Measurements from ENCODE around the gene ZRANB1. TPM values are rescaled to one million over a fixed set of nuclear protein-coding genes. Genes with fewer than 3 reads are reported as not detected.

The ZRANB1 gene
- total RNA-seq, 2 experiments from 2014 or later, result 9.5 to 10.1 TPM

GRCh38 chr10:124899151-124899550 is 42.8 kb upstream of the ZRANB1 start:
- no peak for ATAC-seq
- ChIA-PET CTCF (no interaction called here), POLR2A (no interaction called here)
- Mint-ChIP-seq H3K27me3 (peaks cover 13% of the 10 kb centered on the region), H3K4me1 (ENCODE audit: low read depth) (no peaks in the 10 kb centered on the region), H3K4me3 (no peak overlapping the region), H3K27ac (no peak overlapping the region), H3K9me3 (no peaks in the 10 kb centered on the region), H3K36me3 (ENCODE audit: low read depth) (no peaks in the 10 kb centered on the region)
- TF ChIP-seq CTCF (IDR thresholded peaks at IDR 0.05), result no peak
- intact Hi-C loops (cut with micrococcal nuclease), result no loop called here
- no peak for DNase-seq

- no peak for DNase-seq
- TF ChIP-seq CTCF (IDR thresholded peaks at IDR 0.05), result no peak
- Mint-ChIP-seq H3K27ac (no peak overlapping the region), H3K9me3 (no peaks in the 10 kb centered on the region), H3K36me3 (ENCODE audit: low read depth) (no peaks in the 10 kb centered on the region), H3K4me3 (no peak overlapping the region), H3K4me1 (ENCODE audit: low read depth) (no peaks in the 10 kb centered on the region), H3K27me3 (peaks cover 11% of the 10 kb centered on the region)
- ChIA-PET POLR2A (no interaction called here), CTCF (no interaction called here)
- ATAC-seq, result no peak
- intact Hi-C loops (cut with micrococcal nuclease), result no loop called here
Observed at GRCh38 chr10:124902462-124902861, 39.5 kb upstream of the ZRANB1 start.

GRCh38 chr10:124903111-124903510 is 38.8 kb upstream of the ZRANB1 start:
- Mint-ChIP-seq H3K27ac (no peak overlapping the region), H3K36me3 (ENCODE audit: low read depth) (no peaks in the 10 kb centered on the region), H3K4me3 (no peak overlapping the region), H3K9me3 (no peaks in the 10 kb centered on the region), H3K4me1 (ENCODE audit: low read depth) (no peaks in the 10 kb centered on the region), H3K27me3 (peaks cover 7% of the 10 kb centered on the region)
- ATAC-seq, result no peak
- CTCF ChIA-PET, result no interaction called here
- POLR2A ChIA-PET, result no interaction called here
- intact Hi-C loops (cut with micrococcal nuclease), result no loop called here
- TF ChIP-seq CTCF (IDR thresholded peaks at IDR 0.05), result no peak
- DNase-seq, result no peak

- POLR2A ChIA-PET, result no interaction called here
- H3K4me3 Mint-ChIP-seq, result no peak overlapping the region
Observed at GRCh38 chr10:124904796-124905195, 37.1 kb upstream of the ZRANB1 start.

GRCh38 chr10:124906551-124907001 is 35.3 kb upstream of the ZRANB1 start:
- intact Hi-C loops (cut with micrococcal nuclease), result no loop called here
- ChIA-PET CTCF (no interaction called here), POLR2A (no interaction called here)
- no peaks in the 10 kb centered on the region for H3K4me1 Mint-ChIP-seq (ENCODE audit: low read depth)
- no peak overlapping the region for H3K27ac Mint-ChIP-seq
- ATAC-seq (no peak), DNase-seq (no peak)
- no peaks in the 10 kb centered on the region for H3K9me3 Mint-ChIP-seq
- TF ChIP-seq CTCF (IDR thresholded peaks at IDR 0.05), result no peak
- H3K27me3 Mint-ChIP-seq, result peaks cover 1% of the 10 kb centered on the region
- no peak overlapping the region for H3K4me3 Mint-ChIP-seq
- H3K36me3 Mint-ChIP-seq (ENCODE audit: low read depth), result no peaks in the 10 kb centered on the region

More at GRCh38 chr10:124904796-124905195, 37.1 kb upstream of the ZRANB1 start:
- CTCF ChIA-PET, result no interaction called here
- intact Hi-C loops (cut with micrococcal nuclease), result no loop called here
- ATAC-seq (no peak), DNase-seq (no peak)
- Mint-ChIP-seq H3K4me1 (ENCODE audit: low read depth) (no peaks in the 10 kb centered on the region), H3K36me3 (ENCODE audit: low read depth) (no peaks in the 10 kb centered on the region), H3K9me3 (no peaks in the 10 kb centered on the region), H3K27ac (no peak overlapping the region), H3K27me3 (no peaks in the 10 kb centered on the region)
- no peak for TF ChIP-seq CTCF (IDR thresholded peaks at IDR 0.05)
